Tibial artery (tissue), 4 donors: Measurements from ENCODE around the gene DTWD2.
"Not testable (repeated sequence)": the region's sequence is repeated elsewhere in the genome, so short reads cannot be mapped to it uniquely, and the experiment has no call there.

Experiments used
- DNase-seq, 2 donors: peaks; one replicate each; pipeline ENCODE4 v3.0.0-alpha.2; 2019
- H3K27ac ChIP-seq, 2 donors: fragments of 200-600 bp; sonication (generic) in 1 of 2; 1 replicate in 1 of 2; 2 replicates in 1 of 2; pipeline ENCODE4 v1.5.1; 2018 to 2019; ENCODE audit warnings: mild to moderate bottlenecking in 1 of 2
- H3K27me3 ChIP-seq, 2 donors: fragments of 200-600 bp; sonication (generic) in 1 of 2; one replicate each; pipeline versions ENCODE4 v1.5.1 to v1.6.0; 2016 to 2019
- H3K36me3 ChIP-seq, 3 donors: fragments of 200-600 bp; sonication (generic) in 2 of 3; one replicate each; pipeline ENCODE4 v1.5.1; 2016 to 2019; ENCODE audit warnings: mild to moderate bottlenecking in 2 of 3
- H3K4me1 ChIP-seq, 4 donors: fragments of 200-600 bp; sonication (generic) in 2 of 4; 1 replicate in 3 of 4; 2 replicates in 1 of 4; pipeline ENCODE4 v1.5.1; 2016 to 2019
- H3K4me3 ChIP-seq, 2 donors: fragments of 200-600 bp; sonication (generic) in 1 of 2; 1 replicate in 1 of 2; 2 replicates in 1 of 2; pipeline ENCODE4 v1.5.1; 2018 to 2019; ENCODE audit warnings: mild to moderate bottlenecking in 2 of 2
- H3K9me3 ChIP-seq, 3 donors: fragments of 200-600 bp; sonication (generic) in 1 of 3; one replicate each; pipeline ENCODE4 v1.5.1; 2016 to 2019
- CTCF ChIP-seq, 2 experiments: fragments of 200-600 bp in 1 of 2; fragments of 450-650 bp in 1 of 2; IDR thresholded peaks; one replicate each; pipeline ENCODE4 v1.5.1; 2017 to 2019; ENCODE audit warnings: antibody characterized with exemption in 2 of 2, mild to moderate bottlenecking in 1 of 2, moderate library complexity in 1 of 2
- intact Hi-C: fragments of 100-400 bp; cut with DNase I; formaldehyde crosslinking; loops from one replicate; pipeline ENCODE4 v1.15.0; 2023; ENCODE audit warnings: low total_unique reads

The DTWD2 gene

GRCh38 chr5:119011186-119011585 lies 22.8 kb upstream of the DTWD2 start:
- Histone ChIP-seq H3K9me3 (no peaks in the 10 kb centered on the region), H3K4me3 (no peak overlapping the region), H3K27me3 (no peaks in the 10 kb centered on the region), H3K27ac (no peak overlapping the region), H3K4me1 (no peaks in the 10 kb centered on the region), H3K36me3 (no peaks in the 10 kb centered on the region)
- TF ChIP-seq CTCF (IDR thresholded peaks at IDR 0.05), result no peak
- intact Hi-C loops, result no loop called here
- no peak for DNase-seq

- Histone ChIP-seq H3K27me3 (no peaks in the 10 kb centered on the region), H3K27ac (no peak overlapping the region), H3K36me3 (no peaks in the 10 kb centered on the region), H3K9me3 (no peaks in the 10 kb centered on the region), H3K4me1 (no peaks in the 10 kb centered on the region), H3K4me3 (no peak overlapping the region)
- intact Hi-C loops, result no loop called here
- DNase-seq, result no peak
- no peak for TF ChIP-seq CTCF (IDR thresholded peaks at IDR 0.05)
These were observed 21.9 kb upstream of the DTWD2 start for GRCh38 chr5:119010206-119010605.

- no peak overlapping the region for H3K27ac ChIP-seq
- no peaks in the 10 kb centered on the region for H3K9me3 ChIP-seq
- no peak for DNase-seq
- H3K36me3 ChIP-seq, result no peaks in the 10 kb centered on the region
- no peaks in the 10 kb centered on the region for H3K27me3 ChIP-seq
- intact Hi-C loops, result no loop called here
- no peaks in the 10 kb centered on the region for H3K4me1 ChIP-seq
- TF ChIP-seq CTCF (IDR thresholded peaks at IDR 0.05), result no peak
- H3K4me3 ChIP-seq, result no peak overlapping the region
These were observed 20.8 kb upstream of the DTWD2 start for GRCh38 chr5:119009131-119009530.

GRCh38 chr5:118999696-119000095 lies 11.3 kb upstream of the DTWD2 start:
- H3K27ac ChIP-seq, result no peak overlapping the region
- no peak for TF ChIP-seq CTCF (IDR thresholded peaks at IDR 0.05)
- H3K4me3 ChIP-seq, result no peak overlapping the region
- intact Hi-C loops, result no loop called here
- H3K9me3 ChIP-seq, result peaks cover 0 to 5% (median 0%) of the 10 kb centered on the region in 3 donors
- DNase-seq, result no peak
- no peaks in the 10 kb centered on the region for H3K27me3 ChIP-seq
- no peaks in the 10 kb centered on the region for H3K4me1 ChIP-seq
- no peaks in the 10 kb centered on the region for H3K36me3 ChIP-seq

GRCh38 chr5:118998861-118999260 lies 10.5 kb upstream of the DTWD2 start:
- H3K27me3 ChIP-seq, H3K36me3 ChIP-seq, DNase-seq, H3K4me1 ChIP-seq, H3K4me3 ChIP-seq, H3K9me3 ChIP-seq, H3K27ac ChIP-seq, intact Hi-C loops: not testable (repeated sequence)

GRCh38 chr5:118996098-118996497 lies 7.8 kb upstream of the DTWD2 start:
- intact Hi-C loops, result no loop called here
- no peak overlapping the region for H3K27ac ChIP-seq
- H3K4me3 ChIP-seq, result no peak overlapping the region
- peaks cover 0 to 5% (median 0%) of the 10 kb centered on the region in 3 donors for H3K9me3 ChIP-seq
- H3K36me3 ChIP-seq, result no peaks in the 10 kb centered on the region
- H3K27me3 ChIP-seq, result no peaks in the 10 kb centered on the region
- DNase-seq, result no peak
- no peak for TF ChIP-seq CTCF (IDR thresholded peaks at IDR 0.05)
- no peaks in the 10 kb centered on the region for H3K4me1 ChIP-seq
